ENCODE results near the gene PHAF1.
"Not testable (repeated sequence)": the region's sequence is repeated elsewhere in the genome, so short reads cannot be mapped to it uniquely, and the experiment has no call there.

PHAF1 gene

GRCh38 chr16:67112591-67113399, 3.1 kb downstream of the PHAF1 start:
- H3K4me3 ChIP-seq: no peak overlapping the region
- no peaks in the 10 kb centered on the region for H3K9me3 ChIP-seq
- in situ Hi-C loops (cut with MboI; ENCODE audit: low sequenced_read_pairs): no loop called here
- peaks cover 14% of the 10 kb centered on the region for H3K4me1 ChIP-seq
- peaks cover 4% of the 10 kb centered on the region; the same call in 1 of the 2 replicates for H3K36me3 ChIP-seq (replicated peaks)
- no peak for DNase-seq (ENCODE audit: low spot score in 2 of 2)
- no peaks in the 10 kb centered on the region for H3K27me3 ChIP-seq (ENCODE audit: low read depth)

DNA sequence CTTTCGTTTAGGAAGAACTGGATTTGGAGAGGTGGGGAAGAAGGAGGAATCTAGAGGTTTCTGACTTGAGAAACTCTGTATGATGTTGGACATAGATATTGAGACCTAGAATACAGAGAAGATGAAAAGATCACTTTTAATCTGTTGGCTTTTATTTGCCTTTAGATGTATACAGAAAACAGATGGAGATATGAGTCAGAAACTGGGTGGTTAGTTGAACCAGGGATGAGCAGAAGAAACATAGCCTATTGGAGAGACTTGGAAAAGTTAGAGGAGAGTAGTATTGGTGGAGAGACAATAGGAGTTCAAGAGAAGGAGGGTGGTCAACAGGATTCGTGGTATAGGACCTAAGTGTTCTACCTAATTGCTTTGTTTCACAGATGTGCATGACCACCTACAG, 5.1 kb downstream of the PHAF1 start:
- H3K4me1 ChIP-seq: peaks cover 8% of the 10 kb centered on the region; the same call in 1 of the 2 replicates
- DNase-seq (ENCODE audit: low spot score in 2 of 2): no peak
- H3K9me3 ChIP-seq: no peaks in the 10 kb centered on the region
- no peak overlapping the region for H3K4me3 ChIP-seq
- H3K27me3 ChIP-seq (ENCODE audit: low read depth): no peaks in the 10 kb centered on the region
- in situ Hi-C loops (cut with MboI; ENCODE audit: low sequenced_read_pairs): no loop called here
- H3K36me3 ChIP-seq (replicated peaks): peaks cover 6% of the 10 kb centered on the region

- peaks cover 10% of the 10 kb centered on the region for H3K36me3 ChIP-seq (replicated peaks)
- H3K4me1 ChIP-seq: peaks cover 8% of the 10 kb centered on the region; the same call in 1 of the 2 replicates
- in situ Hi-C loops (cut with MboI; ENCODE audit: low sequenced_read_pairs): no loop called here
- no peaks in the 10 kb centered on the region for H3K9me3 ChIP-seq
- no peak for DNase-seq (ENCODE audit: low spot score in 2 of 2)
- no peaks in the 10 kb centered on the region for H3K27me3 ChIP-seq (ENCODE audit: low read depth)
- no peak overlapping the region for H3K4me3 ChIP-seq
Measured at GRCh38 chr16:67115639-67116038, 5.9 kb downstream of the PHAF1 start.

- Histone ChIP-seq H3K4me3 (no peak overlapping the region), H3K9me3 (no peaks in the 10 kb centered on the region), H3K36me3 (replicated peaks) (peaks cover 15% of the 10 kb centered on the region), H3K4me1 (no peaks in the 10 kb centered on the region), H3K27me3 (ENCODE audit: low read depth) (no peaks in the 10 kb centered on the region)
- in situ Hi-C loops (cut with MboI; ENCODE audit: low sequenced_read_pairs): no loop called here
- DNase-seq (ENCODE audit: low spot score in 2 of 2): no peak
Measured at GRCh38 chr16:67116388-67117311, 6.9 kb downstream of the PHAF1 start.

DNA sequence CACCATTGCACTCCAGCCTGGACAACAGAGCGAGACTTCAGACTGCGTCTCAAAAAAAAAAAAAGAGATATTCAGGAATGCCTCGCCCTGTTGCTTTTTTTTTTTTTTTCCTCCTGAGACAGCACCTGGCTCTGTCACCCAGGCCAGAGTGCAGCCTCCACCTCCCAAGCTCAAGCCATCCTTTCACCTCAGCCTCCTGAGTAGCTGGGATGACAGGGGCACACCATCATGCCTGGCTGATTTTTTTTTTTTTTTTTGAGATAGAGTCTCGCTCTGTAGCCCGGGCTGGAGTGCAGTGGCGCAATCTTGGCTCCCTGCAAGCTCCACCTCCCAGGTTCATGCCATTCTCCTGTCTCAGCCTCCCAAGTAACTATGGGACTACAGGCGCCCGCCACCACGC, 8.0 kb downstream of the PHAF1 start:
- H3K4me3 ChIP-seq: no peak overlapping the region
- no peaks in the 10 kb centered on the region for H3K27me3 ChIP-seq (ENCODE audit: low read depth)
- H3K36me3 ChIP-seq (replicated peaks): peaks cover 22% of the 10 kb centered on the region
- no peak for DNase-seq (ENCODE audit: low spot score in 2 of 2)
- no peaks in the 10 kb centered on the region for H3K9me3 ChIP-seq
- no peaks in the 10 kb centered on the region for H3K4me1 ChIP-seq
- in situ Hi-C loops (cut with MboI; ENCODE audit: low sequenced_read_pairs): no loop called here

DNA sequence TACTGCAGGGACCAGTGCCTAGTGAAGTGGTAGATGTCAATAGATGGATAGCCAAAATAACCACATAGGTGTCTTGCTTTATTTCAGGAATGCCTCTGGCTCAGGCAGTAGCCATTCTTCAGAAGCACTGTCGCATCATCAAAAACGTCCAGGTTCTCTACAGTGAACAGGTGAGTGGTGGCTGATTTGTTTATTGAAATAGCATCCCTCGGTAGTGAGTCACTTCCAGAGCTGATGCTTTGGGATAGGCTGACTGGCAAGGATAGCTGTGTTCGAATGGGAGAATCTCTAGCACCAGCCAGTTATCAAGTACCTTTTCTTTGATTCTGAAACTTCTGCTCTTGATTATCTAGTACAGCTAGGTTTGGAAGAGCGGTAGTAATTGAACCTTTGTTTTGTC, 10.3 kb downstream of the PHAF1 start:
- in situ Hi-C loops (cut with MboI; ENCODE audit: low sequenced_read_pairs): no loop called here
- no peak for DNase-seq (ENCODE audit: low spot score in 2 of 2)
- no peaks in the 10 kb centered on the region for H3K9me3 ChIP-seq
- no peaks in the 10 kb centered on the region for H3K4me1 ChIP-seq
- H3K4me3 ChIP-seq: no peak overlapping the region
- H3K36me3 ChIP-seq (replicated peaks): peaks cover 33% of the 10 kb centered on the region
- no peaks in the 10 kb centered on the region for H3K27me3 ChIP-seq (ENCODE audit: low read depth)

DNA sequence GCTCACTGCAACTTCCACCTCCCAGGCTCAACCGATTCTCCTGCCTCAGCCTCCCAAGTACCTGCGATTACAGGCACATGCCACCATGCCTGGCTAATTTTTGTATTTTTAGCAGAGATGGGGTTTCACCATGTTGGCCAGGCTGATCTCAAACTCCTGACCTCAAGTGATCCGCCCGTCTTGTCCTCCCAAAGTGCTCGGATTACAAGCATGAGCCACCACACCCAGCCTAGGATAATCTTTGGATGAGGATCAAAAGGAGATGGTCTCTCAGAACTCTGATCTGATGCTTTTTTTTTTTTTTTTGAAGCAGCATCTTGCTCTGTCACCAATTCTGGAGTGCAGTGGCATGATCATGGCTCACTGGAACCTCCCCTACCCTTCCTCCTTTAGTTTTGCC, 13.1 kb downstream of the PHAF1 start:
- H3K9me3 ChIP-seq; H3K4me3 ChIP-seq; H3K4me1 ChIP-seq; H3K27me3 ChIP-seq (ENCODE audit: low read depth); DNase-seq (ENCODE audit: low spot score in 2 of 2); in situ Hi-C loops (cut with MboI; ENCODE audit: low sequenced_read_pairs): not testable (repeated sequence)
- peaks cover 35% of the 10 kb centered on the region for H3K36me3 ChIP-seq (replicated peaks)

DNA sequence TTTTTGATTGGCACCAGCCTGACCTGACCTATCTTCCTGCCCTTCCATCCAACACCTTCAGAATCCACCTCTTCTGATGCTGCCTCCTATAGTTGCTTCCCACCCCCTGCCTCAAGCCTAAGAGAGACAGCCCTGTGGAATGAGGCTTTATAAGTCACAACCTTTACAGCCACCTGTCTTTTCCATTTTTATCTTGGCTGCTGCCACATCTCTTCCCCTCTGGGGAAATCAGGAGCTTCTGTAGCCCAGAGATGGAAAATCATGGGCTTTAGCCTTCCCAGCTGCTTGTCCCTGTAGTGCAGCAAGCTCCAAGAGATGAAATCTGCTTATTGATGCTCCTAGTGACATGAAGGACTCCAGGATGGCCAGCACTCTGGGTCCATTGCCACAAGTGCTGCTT, 18.7 kb downstream of the PHAF1 start:
- Histone ChIP-seq H3K4me1 (no peaks in the 10 kb centered on the region), H3K4me3 (no peak overlapping the region), H3K27me3 (ENCODE audit: low read depth) (no peaks in the 10 kb centered on the region), H3K36me3 (replicated peaks) (peaks cover 32% of the 10 kb centered on the region), H3K9me3 (no peaks in the 10 kb centered on the region)
- in situ Hi-C loops (cut with MboI; ENCODE audit: low sequenced_read_pairs): no loop called here
- no peak for DNase-seq (ENCODE audit: low spot score in 2 of 2)

GRCh38 chr16:67128887-67129286, 19.1 kb downstream of the PHAF1 start:
- Histone ChIP-seq H3K36me3 (replicated peaks) (peaks cover 32% of the 10 kb centered on the region), H3K9me3 (no peaks in the 10 kb centered on the region), H3K4me1 (no peaks in the 10 kb centered on the region), H3K27me3 (ENCODE audit: low read depth) (no peaks in the 10 kb centered on the region), H3K4me3 (no peak overlapping the region)
- in situ Hi-C loops (cut with MboI; ENCODE audit: low sequenced_read_pairs): no loop called here
- no peak for DNase-seq (ENCODE audit: low spot score in 2 of 2)

- no peak overlapping the region for H3K4me3 ChIP-seq
- H3K27me3 ChIP-seq (ENCODE audit: low read depth): no peaks in the 10 kb centered on the region
- H3K36me3 ChIP-seq (replicated peaks): peaks cover 33% of the 10 kb centered on the region
- DNase-seq (ENCODE audit: low spot score in 2 of 2): no peak
- H3K4me1 ChIP-seq: no peaks in the 10 kb centered on the region
- no peaks in the 10 kb centered on the region for H3K9me3 ChIP-seq
- in situ Hi-C loops (cut with MboI; ENCODE audit: low sequenced_read_pairs): no loop called here
Measured at GRCh38 chr16:67129422-67129821, 19.7 kb downstream of the PHAF1 start.

DNA sequence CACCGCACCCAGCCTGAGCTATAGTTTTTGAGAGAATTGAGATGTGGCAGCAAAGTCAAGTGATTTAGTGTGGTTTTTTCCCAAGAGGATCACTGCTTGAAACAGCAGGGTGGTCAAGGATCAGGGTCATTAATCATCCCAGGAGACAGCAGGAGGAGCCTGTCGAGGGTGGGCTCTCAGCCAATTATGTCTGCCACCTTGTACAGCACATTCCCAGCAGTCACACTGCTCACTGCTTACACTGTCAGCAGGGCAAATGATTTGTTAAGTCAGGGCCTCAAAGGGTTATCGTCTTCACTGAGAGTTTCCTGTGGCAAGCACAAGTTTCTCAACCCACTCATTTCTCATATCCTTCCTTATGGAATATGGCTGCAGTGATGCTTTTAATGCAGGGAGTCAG, 27.9 kb downstream of the PHAF1 start:
- in situ Hi-C loops (cut with MboI; ENCODE audit: low sequenced_read_pairs): no loop called here
- Histone ChIP-seq H3K27me3 (ENCODE audit: low read depth) (no peaks in the 10 kb centered on the region), H3K4me1 (no peaks in the 10 kb centered on the region), H3K36me3 (replicated peaks) (peaks cover 63% of the 10 kb centered on the region), H3K4me3 (no peak overlapping the region), H3K9me3 (no peaks in the 10 kb centered on the region)
- DNase-seq (ENCODE audit: low spot score in 2 of 2): no peak

GRCh38 chr16:67141391-67141790, 31.6 kb downstream of the PHAF1 start:
- DNase-seq (ENCODE audit: low spot score in 2 of 2): no peak
- Histone ChIP-seq H3K27me3 (ENCODE audit: low read depth) (no peaks in the 10 kb centered on the region), H3K9me3 (no peaks in the 10 kb centered on the region), H3K4me1 (no peaks in the 10 kb centered on the region), H3K36me3 (replicated peaks) (peaks cover 72% of the 10 kb centered on the region), H3K4me3 (no peak overlapping the region)
- in situ Hi-C loops (cut with MboI; ENCODE audit: low sequenced_read_pairs): no loop called here

GRCh38 chr16:67142342-67142741, 32.6 kb downstream of the PHAF1 start:
- Histone ChIP-seq H3K9me3 (no peaks in the 10 kb centered on the region), H3K4me1 (no peaks in the 10 kb centered on the region), H3K4me3 (no peak overlapping the region), H3K27me3 (ENCODE audit: low read depth) (no peaks in the 10 kb centered on the region), H3K36me3 (replicated peaks) (peaks cover 75% of the 10 kb centered on the region)
- in situ Hi-C loops (cut with MboI; ENCODE audit: low sequenced_read_pairs): no loop called here
- DNase-seq (ENCODE audit: low spot score in 2 of 2): no peak

- H3K27me3 ChIP-seq (ENCODE audit: low read depth): no peaks in the 10 kb centered on the region
- H3K9me3 ChIP-seq: no peaks in the 10 kb centered on the region
- H3K36me3 ChIP-seq (replicated peaks): peaks cover 80% of the 10 kb centered on the region
- no peaks in the 10 kb centered on the region for H3K4me1 ChIP-seq
- DNase-seq (ENCODE audit: low spot score in 2 of 2): no peak
- in situ Hi-C loops (cut with MboI; ENCODE audit: low sequenced_read_pairs): no loop called here
- H3K4me3 ChIP-seq: no peak overlapping the region
Measured at GRCh38 chr16:67144943-67145342, 35.2 kb downstream of the PHAF1 start.
